Measurements from ENCODE around the gene HAUS7.
"Not testable (repeated sequence)": the region's sequence is repeated elsewhere in the genome, so short reads cannot be mapped to it uniquely, and the experiment has no call there.

The HAUS7 gene

GRCh38 chrX:153409414-153410101, 60.8 kb downstream of the HAUS7 start:
- DNase-seq (ENCODE audit: low read depth in 3 of 3): no peak

GRCh38 chrX:153408871-153409351, 61.5 kb downstream of the HAUS7 start:
- no peak for DNase-seq (ENCODE audit: low read depth in 3 of 3)

GRCh38 chrX:153408221-153408721, 62.1 kb downstream of the HAUS7 start:
- no peak for DNase-seq (ENCODE audit: low read depth in 3 of 3)

- DNase-seq (ENCODE audit: low read depth in 3 of 3): no peak
Observed at GRCh38 chrX:153407736-153408135, 62.6 kb downstream of the HAUS7 start.

GRCh38 chrX:153406903-153407302, 63.5 kb downstream of the HAUS7 start:
- no peak for DNase-seq (ENCODE audit: low read depth in 3 of 3)

GRCh38 chrX:153406011-153406410, 64.4 kb downstream of the HAUS7 start:
- no peak for DNase-seq (ENCODE audit: low read depth in 3 of 3)

- DNase-seq (ENCODE audit: low read depth in 3 of 3): no peak
Observed at GRCh38 chrX:153405426-153405825, 65.0 kb downstream of the HAUS7 start.

GRCh38 chrX:153404333-153404732, 66.0 kb downstream of the HAUS7 start:
- DNase-seq (ENCODE audit: low read depth in 3 of 3): not testable (repeated sequence)

- no peak for DNase-seq (ENCODE audit: low read depth in 3 of 3)
Observed at GRCh38 chrX:153401133-153401764, 69.1 kb downstream of the HAUS7 start, which contains the start of gene PNMA6E. Gene PNMA6E, minus strand, starts transcription at chrX:153401350. Its CDS starts 2,501 bp downstream, at chrX:153398849.

- DNase-seq (ENCODE audit: low read depth in 3 of 3): peak; percentile 10 to 24 (median 18)
Observed at GRCh38 chrX:153400146-153401132, 69.9 kb downstream of the HAUS7 start.

GRCh38 chrX:153398275-153398960, 72.0 kb downstream of the HAUS7 start:
- no peak for DNase-seq (ENCODE audit: low read depth in 3 of 3)
